ENCODE results near the gene SPTBN1. TPM values are rescaled to one million over a fixed set of nuclear protein-coding genes. Genes with fewer than 3 reads are reported as not detected.
A peak's percentile ranks its signal among the peaks of the same experiment; 100 is the strongest.

The SPTBN1 gene
- total RNA-seq, 1 donor from 2014 or later, result 601 TPM

DNA sequence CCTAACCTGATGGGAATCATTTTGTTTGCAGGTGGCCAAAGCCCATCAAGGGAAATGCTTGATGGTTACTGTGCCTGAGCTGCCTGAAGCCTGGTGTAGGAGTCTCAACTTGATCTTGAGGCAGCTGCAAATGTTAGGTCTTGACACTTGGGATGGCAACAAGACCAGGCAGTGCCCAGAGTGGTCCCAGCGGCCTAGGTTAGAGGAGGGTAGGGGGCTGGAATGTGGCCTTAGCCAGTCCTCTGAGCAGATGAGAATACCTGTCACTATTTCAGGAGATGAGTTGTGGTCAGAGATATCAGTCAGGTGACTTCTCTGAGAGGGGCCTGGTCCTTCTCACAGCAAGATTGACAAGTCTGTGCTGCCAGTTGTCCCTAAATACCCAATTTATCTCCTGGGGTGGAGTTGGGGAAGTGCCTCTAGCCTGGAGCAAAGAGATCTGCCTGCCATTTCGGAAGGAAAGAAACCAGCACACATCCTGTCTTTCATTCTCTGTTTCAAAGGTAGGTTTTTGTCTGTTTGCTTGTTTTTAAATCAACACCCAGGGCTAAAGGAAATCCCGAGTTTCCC lies 13.4 kb downstream of the SPTBN1 start:
- Histone ChIP-seq H3K4me1 (peaks cover 77% of the 10 kb centered on the region), H3K27ac (peak overlapping the region; percentile 53), H3K36me3 (no peaks in the 10 kb centered on the region), H3K4me3 (no peak overlapping the region), H3K27me3 (ENCODE audit: low read depth) (no peaks in the 10 kb centered on the region), H3K9me3 (no peaks in the 10 kb centered on the region)
- intact Hi-C loops (cut with DNase I), result no loop called here
- ATAC-seq (no peak), DNase-seq (no peak)
- TF ChIP-seq, protein P1, sequence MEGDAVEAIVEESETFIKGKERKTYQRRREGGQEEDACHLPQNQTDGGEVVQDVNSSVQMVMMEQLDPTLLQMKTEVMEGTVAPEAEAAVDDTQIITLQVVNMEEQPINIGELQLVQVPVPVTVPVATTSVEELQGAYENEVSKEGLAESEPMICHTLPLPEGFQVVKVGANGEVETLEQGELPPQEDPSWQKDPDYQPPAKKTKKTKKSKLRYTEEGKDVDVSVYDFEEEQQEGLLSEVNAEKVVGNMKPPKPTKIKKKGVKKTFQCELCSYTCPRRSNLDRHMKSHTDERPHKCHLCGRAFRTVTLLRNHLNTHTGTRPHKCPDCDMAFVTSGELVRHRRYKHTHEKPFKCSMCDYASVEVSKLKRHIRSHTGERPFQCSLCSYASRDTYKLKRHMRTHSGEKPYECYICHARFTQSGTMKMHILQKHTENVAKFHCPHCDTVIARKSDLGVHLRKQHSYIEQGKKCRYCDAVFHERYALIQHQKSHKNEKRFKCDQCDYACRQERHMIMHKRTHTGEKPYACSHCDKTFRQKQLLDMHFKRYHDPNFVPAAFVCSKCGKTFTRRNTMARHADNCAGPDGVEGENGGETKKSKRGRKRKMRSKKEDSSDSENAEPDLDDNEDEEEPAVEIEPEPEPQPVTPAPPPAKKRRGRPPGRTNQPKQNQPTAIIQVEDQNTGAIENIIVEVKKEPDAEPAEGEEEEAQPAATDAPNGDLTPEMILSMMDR (IDR thresholded peaks at IDR 0.05), result no peak

DNA sequence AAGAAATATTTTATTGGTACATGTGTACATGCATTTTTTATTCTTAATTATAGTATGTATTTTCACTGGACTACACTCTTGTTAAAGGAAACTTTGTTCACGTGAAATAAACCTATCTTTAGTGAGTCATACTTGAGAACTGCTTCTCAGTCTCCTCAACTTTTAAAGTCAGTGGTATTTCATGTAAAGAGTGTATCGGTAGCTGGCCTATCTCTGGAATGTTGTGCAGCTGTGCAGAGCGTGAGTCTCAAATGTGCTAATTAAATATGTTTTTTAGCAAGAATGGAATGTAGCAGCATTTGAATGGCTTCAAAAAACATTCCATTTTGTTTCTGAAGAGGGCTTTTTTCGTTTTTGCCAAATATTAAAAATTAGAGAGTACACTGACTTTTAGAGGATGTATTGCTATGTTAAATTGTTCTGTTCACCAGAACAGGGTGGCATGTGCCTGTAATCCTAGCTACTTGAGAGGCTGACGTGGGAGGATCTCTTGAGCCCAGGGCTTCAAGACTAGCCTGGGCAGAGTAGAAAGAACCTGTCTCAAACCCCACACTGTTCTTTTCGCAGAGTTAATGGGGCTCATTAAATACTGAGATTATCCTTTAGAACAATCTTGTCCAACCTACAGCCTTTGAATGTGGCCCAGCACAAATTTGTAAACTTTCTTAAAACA lies 14.3 kb downstream of the SPTBN1 start:
- no peaks in the 10 kb centered on the region for H3K36me3 ChIP-seq
- H3K4me3 ChIP-seq, result no peak overlapping the region
- H3K9me3 ChIP-seq, result no peaks in the 10 kb centered on the region
- peak overlapping the region; percentile 65 for H3K27ac ChIP-seq
- intact Hi-C loops (cut with DNase I), result no loop called here
- ATAC-seq (peak; percentile 87 to 93), DNase-seq (no peak)
- H3K4me1 ChIP-seq, result peaks cover 82% of the 10 kb centered on the region
- TF ChIP-seq, protein P1 (IDR thresholded peaks at IDR 0.05), result no peak
- H3K27me3 ChIP-seq (ENCODE audit: low read depth), result no peaks in the 10 kb centered on the region

DNA sequence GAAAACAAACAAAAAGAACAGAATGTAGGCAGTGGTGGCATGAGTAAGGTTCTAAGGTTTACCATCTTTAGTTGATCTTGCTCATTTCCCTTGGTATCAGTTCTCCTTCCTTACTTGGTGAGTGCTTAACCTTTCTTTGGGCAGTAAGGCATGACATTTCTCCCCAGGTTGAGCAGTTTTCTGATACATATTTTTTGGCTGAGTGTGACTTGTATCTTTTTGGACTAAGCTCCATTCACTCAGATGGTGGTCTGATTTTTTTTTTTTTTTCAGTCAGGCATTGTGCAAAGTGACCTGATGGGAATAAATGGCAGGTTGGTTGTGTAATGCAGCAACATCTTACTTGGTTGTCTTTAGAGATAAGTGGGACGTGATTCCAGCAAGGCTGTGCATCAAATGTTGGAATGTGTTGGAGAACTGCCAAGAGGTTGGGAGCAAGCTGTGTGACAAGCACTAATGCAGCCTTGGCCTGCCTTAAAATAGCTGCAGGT lies 15.1 kb downstream of the SPTBN1 start:
- H3K27ac ChIP-seq, result peak overlapping the region; percentile 65
- H3K9me3 ChIP-seq, result no peaks in the 10 kb centered on the region
- DNase-seq (no peak), ATAC-seq (peak in 1 of 2 donors; percentile 28)
- peaks cover 84% of the 10 kb centered on the region for H3K4me1 ChIP-seq
- intact Hi-C loops (cut with DNase I), result no loop called here
- TF ChIP-seq, protein P1 (IDR thresholded peaks at IDR 0.05), result no peak
- H3K27me3 ChIP-seq (ENCODE audit: low read depth), result no peaks in the 10 kb centered on the region
- no peaks in the 10 kb centered on the region for H3K36me3 ChIP-seq
- no peak overlapping the region for H3K4me3 ChIP-seq

DNA sequence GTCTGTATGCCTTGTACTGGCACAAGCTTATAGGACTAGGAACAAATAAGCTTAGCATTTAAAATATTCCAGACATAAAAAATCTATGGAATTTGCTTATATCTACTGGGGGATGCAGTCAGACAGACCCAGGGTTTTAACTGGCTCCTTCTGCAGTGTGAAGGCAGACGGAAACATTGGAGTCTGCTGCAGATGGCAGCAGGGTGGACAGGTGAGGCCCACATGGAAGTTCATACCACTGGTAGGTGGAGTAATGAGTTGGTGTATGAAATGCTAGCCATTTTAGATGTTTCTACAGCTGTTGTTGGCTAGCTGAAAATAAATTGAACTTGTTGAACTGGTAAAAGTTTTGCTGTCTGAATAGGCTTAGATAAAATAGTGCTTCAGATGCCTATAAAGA lies 17.7 kb downstream of the SPTBN1 start:
- no peaks in the 10 kb centered on the region for H3K36me3 ChIP-seq
- DNase-seq, result no peak
- TF ChIP-seq, protein P1 (IDR thresholded peaks at IDR 0.05), result no peak
- intact Hi-C loops (cut with DNase I), result no loop called here
- H3K27ac ChIP-seq, result no peak overlapping the region
- peaks cover 85% of the 10 kb centered on the region for H3K4me1 ChIP-seq
- H3K27me3 ChIP-seq (ENCODE audit: low read depth), result no peaks in the 10 kb centered on the region
- no peak for ATAC-seq
- no peak overlapping the region for H3K4me3 ChIP-seq
- H3K9me3 ChIP-seq, result no peaks in the 10 kb centered on the region

DNA sequence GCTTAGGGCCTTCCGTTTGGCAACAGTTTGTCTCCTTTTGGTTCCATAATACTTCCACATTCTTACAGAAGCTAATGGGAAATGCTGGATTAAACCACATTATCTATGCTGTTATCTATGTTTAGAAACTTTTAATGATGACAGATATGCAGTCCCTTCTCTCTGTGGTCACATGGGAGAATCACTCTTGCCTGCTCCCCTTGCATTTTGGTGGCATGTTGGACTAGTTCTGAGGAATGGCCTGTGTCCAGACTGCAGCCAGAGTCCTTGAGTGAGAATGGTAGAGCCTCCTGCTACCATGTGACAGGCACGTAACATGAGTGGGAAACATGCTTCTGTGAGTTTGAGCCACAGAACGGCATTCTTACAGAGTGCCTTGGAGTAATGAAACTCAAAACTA lies 19.2 kb downstream of the SPTBN1 start:
- no peak overlapping the region for H3K4me3 ChIP-seq
- TF ChIP-seq, protein P1 (IDR thresholded peaks at IDR 0.05), result no peak
- no peaks in the 10 kb centered on the region for H3K27me3 ChIP-seq (ENCODE audit: low read depth)
- H3K36me3 ChIP-seq, result no peaks in the 10 kb centered on the region
- no peak for DNase-seq
- no peak for ATAC-seq
- intact Hi-C loops (cut with DNase I), result no loop called here
- H3K9me3 ChIP-seq, result no peaks in the 10 kb centered on the region
- H3K4me1 ChIP-seq, result peaks cover 75% of the 10 kb centered on the region
- H3K27ac ChIP-seq, result no peak overlapping the region
